HepG2 (cell line): ENCODE data around the gene RHOBTB3. TPM values are rescaled to one million over a fixed set of nuclear protein-coding genes. Genes with fewer than 3 reads are reported as not detected.
A peak's percentile ranks its signal among the peaks of the same experiment; 100 is the strongest.

Experiments
- ARNT2 ChIP-seq: sonication (generic); formaldehyde crosslinking; IDR thresholded peaks from 2 replicates; pipeline ENCODE4 v1.8.0; 2022; ENCODE audit warnings: mild to moderate bottlenecking, low read depth, missing genetic modification reagents, moderate library complexity
- CEBPG ChIP-seq: IDR thresholded peaks from 2 replicates; pipeline ENCODE4 v1.6.1; 2016
- NR1H2 ChIP-seq: sonication (generic); formaldehyde crosslinking; IDR thresholded peaks from 2 replicates; pipeline ENCODE4 v1.8.1; 2022; ENCODE audit warnings: low read depth, missing genetic modification reagents, borderline replicate concordance
- SOX6 ChIP-seq, 2 experiments: fragments of 450-650 bp in 1 of 2; sonication (generic) in 1 of 2; formaldehyde crosslinking in 1 of 2; IDR thresholded peaks; 2 replicates each; pipeline versions ENCODE4 v1.4.0 to v1.6.1; 2017 to 2020; ENCODE audit warnings: antibody characterized with exemption in 1 of 2, mild to moderate bottlenecking in 1 of 2, missing genetic modification reagents in 1 of 2
- XBP1 ChIP-seq: sonication (generic); formaldehyde crosslinking; IDR thresholded peaks from 2 replicates; pipeline ENCODE4 v1.5.0; 2020; ENCODE audit warnings: missing genetic modification reagents
- ZNF225 ChIP-seq: sonication (generic); formaldehyde crosslinking; IDR thresholded peaks from 2 replicates; pipeline ENCODE4 v1.4.0; 2020; ENCODE audit warnings: mild to moderate bottlenecking, missing genetic modification reagents
- ZNF232 ChIP-seq: sonication (generic); formaldehyde crosslinking; IDR thresholded peaks from 2 replicates; pipeline ENCODE4 v1.4.0; 2020; ENCODE audit warnings: missing genetic modification reagents, borderline replicate concordance
- ZNF510 ChIP-seq: sonication (generic); formaldehyde crosslinking; IDR thresholded peaks from 2 replicates; pipeline ENCODE4 v1.4.0; 2020; ENCODE audit warnings: low read depth, mild to moderate bottlenecking, missing genetic modification reagents
- ZSCAN29 ChIP-seq: sonication (generic); formaldehyde crosslinking; conservative IDR thresholded peaks from 2 replicates; pipeline ENCODE4 v1.4.0; 2020; ENCODE audit warnings: mild to moderate bottlenecking, missing genetic modification reagents
- polyA plus RNA-seq, 8 experiments: library from polyadenylated mRNA; depleted of rRNA in 3 of 8; stranded (reverse) in 7 of 8; unstranded in 1 of 8; fragments of >200 nt; fragmentation: Illumina TruSeq in 4 of 8; extraction: Trizol in 4 of 8; gene quantifications; 2 replicates each; pipeline versions ENCODE4 v1.2.1 to v1.2.3, GENCODE V29; 2011 to 2016; ENCODE audit warnings: low read depth in 4 of 8, missing spikeins in 1 of 8, mixed read lengths in 1 of 8; ENCODE audit not compliant: insufficient read depth in 1 of 8
- total RNA-seq, 5 experiments: library from RNA; depleted of rRNA; stranded (reverse); fragments of >200 nt; fragmentation: Illumina TruSeq; extraction: Trizol; gene quantifications; 2 replicates each; pipeline ENCODE4 v1.2.3, GENCODE V29; 2016; ENCODE audit warnings: low read depth in 1 of 5
- TF ChIP-seq, protein P1 (sequence below): sonication (generic); formaldehyde crosslinking; conservative IDR thresholded peaks from 2 replicates; pipeline ENCODE4 v1.4.0; 2020; ENCODE audit warnings: missing genetic modification reagents
- TF ChIP-seq, protein P2 (sequence below): IDR thresholded peaks from 2 replicates; pipeline ENCODE4 v1.6.1; 2018; ENCODE audit warnings: missing genetic modification reagents

RHOBTB3 gene
- total and polyA plus RNA-seq, 2 of the 13 experiments (the other 11 are each of a cell fraction or from before 2014, with no cell fraction given) = 31.6 to 35.4 TPM

DNA sequence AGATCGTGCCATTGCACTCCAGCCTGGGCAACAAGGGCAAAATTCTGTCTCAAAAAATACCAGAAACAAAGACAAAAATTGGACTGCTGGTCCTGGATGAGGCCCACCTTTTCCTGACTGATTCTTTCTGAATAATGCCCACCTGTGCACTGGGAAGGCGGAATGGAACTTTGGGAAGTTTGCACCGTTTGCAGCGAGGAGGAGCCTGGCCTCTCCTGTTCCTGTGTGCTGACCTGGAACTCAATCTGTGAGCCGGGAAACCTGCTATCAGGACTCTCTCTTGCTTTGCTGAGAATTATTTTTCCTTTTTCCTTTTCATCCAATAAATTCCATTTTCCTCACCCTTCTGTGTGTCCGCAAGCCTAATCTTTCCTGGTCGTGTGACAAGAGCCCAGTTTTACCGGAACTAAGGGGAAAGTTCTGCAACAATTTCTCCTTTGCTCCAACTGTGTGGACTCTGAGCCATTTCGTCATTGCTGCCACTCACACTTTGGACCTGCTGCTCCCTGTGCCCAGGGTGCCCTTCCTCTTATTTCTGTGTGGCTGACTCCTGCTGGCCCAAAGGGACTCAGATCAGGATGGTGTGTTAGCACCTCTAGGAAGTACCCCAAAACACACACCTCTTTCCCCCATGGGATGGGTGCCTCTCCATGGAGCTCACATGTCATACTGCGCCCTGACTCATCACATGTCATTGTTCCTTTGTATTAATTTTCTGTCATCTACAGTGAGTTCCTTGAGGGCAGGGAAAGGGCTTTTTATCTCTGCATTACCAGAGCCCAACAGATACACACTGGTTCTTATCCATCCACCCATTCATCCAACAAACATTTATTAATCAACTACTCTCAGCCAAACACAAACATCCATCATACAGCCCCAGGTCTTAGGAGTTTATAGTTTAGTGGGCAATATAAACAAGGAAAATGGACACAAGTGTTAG lies 96.1 kb downstream of the RHOBTB3 start (continued):
- TF ChIP-seq, protein P1, sequence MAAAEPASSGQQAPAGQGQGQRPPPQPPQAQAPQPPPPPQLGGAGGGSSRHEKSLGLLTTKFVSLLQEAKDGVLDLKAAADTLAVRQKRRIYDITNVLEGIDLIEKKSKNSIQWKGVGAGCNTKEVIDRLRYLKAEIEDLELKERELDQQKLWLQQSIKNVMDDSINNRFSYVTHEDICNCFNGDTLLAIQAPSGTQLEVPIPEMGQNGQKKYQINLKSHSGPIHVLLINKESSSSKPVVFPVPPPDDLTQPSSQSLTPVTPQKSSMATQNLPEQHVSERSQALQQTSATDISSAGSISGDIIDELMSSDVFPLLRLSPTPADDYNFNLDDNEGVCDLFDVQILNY (CRISPR knock-in tag) = no peak
- TF ChIP-seq ZSCAN29 (peak; percentile 84; the same call in 1 of the 2 replicates), CEBPG (CRISPR knock-in tag) (peak; percentile 97), ARNT2 (CRISPR knock-in tag) (peak; percentile 68; the same call in 1 of the 2 replicates), ZNF225 (CRISPR knock-in tag) (no peak; the same call in 1 of the 2 replicates), SOX6 (IDR thresholded peaks at IDR 0.05) (no peak), SOX6 (CRISPR knock-in tag; IDR thresholded peaks at IDR 0.05) (peak; percentile 82), ZNF510 (0 out of 2 replicates have a peak, but pooled peaks have one; percentile 82), XBP1 (CRISPR knock-in tag) (peak; percentile 74; the same call in 1 of the 2 replicates), ZNF232 (peak; percentile 81; the same call in 1 of the 2 replicates), NR1H2 (no peak)
- TF ChIP-seq, protein P2, sequence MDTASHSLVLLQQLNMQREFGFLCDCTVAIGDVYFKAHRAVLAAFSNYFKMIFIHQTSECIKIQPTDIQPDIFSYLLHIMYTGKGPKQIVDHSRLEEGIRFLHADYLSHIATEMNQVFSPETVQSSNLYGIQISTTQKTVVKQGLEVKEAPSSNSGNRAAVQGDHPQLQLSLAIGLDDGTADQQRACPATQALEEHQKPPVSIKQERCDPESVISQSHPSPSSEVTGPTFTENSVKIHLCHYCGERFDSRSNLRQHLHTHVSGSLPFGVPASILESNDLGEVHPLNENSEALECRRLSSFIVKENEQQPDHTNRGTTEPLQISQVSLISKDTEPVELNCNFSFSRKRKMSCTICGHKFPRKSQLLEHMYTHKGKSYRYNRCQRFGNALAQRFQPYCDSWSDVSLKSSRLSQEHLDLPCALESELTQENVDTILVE (CRISPR knock-in tag) = peak; percentile 75; the same call in 1 of the 2 replicates
